Measurements from ENCODE around the gene PTPN14. TPM values are rescaled to one million over a fixed set of nuclear protein-coding genes. Genes with fewer than 3 reads are reported as not detected.

The PTPN14 gene
- polyA plus RNA-seq, 1 donor, result 12.8 TPM

GRCh38 chr1:214568328-214568727, 16.9 kb upstream of the PTPN14 start:
- no peak for DNase-seq

- DNase-seq, result no peak
These were observed 16.1 kb upstream of the PTPN14 start for GRCh38 chr1:214567481-214567980.

DNA sequence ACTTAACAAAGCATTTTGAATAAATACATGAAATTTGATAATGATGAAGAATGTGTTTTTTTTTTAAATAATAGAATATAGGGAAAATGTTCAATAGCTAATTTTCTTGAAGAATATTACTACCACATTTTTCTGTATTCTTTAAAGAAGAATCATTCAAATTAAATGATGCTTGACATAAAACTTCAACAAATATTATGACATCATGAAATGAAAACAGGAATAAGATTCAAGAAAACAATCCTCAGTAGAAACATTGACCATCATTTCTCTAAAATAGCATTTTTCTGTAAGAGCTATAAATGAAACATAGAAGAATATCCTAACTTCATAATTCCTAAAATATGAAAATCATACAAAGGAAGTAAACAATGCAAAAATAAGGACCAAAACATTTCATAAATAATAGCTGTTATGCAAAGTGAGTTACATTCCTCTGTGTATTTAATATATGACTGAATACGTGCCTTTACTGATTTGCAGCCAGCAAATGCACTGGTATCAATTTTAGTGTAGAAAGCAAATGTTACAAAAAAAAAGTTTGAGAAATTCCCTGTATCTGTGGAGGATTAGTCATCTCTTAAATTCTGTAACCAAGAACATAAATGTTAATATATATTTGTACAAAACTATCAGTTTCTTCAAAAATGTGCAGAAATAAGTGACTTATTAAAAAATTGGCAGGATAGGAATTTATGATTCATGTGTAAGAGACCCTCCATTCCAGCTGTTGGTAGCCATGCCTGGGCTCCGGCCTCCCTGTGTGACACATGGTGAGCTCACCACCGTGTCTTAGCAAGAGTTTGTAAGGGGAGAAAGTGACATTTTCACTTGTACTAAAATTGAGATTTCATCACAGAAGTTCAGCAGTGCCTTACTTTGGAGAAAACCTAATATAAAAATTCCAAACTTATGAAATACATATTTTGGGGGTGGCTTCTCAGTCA, 15.0 kb upstream of the PTPN14 start:
- no peak for DNase-seq

GRCh38 chr1:214565310-214565709, 13.9 kb upstream of the PTPN14 start:
- DNase-seq, result no peak

DNA sequence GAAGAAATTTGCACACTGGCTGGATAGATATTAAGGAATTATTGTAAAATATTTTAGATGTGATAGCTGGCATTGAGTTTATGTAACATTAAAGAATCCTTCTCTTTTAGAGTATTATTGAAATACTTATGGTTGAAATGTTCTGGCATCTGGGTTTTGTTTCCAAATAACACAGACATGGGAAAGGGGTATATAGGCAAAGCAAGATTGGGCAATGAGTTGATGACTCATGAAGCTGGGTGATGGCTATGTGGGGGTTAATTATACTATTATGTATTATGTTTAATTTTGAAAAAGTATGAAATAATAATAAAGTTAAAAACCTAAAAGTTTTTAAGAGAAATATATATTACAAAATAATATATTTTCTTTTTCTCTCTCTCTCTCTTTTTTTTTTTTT, 12.5 kb upstream of the PTPN14 start:
- no peak for DNase-seq

GRCh38 chr1:214557952-214558735, 6.7 kb upstream of the PTPN14 start:
- no peak for DNase-seq

DNA sequence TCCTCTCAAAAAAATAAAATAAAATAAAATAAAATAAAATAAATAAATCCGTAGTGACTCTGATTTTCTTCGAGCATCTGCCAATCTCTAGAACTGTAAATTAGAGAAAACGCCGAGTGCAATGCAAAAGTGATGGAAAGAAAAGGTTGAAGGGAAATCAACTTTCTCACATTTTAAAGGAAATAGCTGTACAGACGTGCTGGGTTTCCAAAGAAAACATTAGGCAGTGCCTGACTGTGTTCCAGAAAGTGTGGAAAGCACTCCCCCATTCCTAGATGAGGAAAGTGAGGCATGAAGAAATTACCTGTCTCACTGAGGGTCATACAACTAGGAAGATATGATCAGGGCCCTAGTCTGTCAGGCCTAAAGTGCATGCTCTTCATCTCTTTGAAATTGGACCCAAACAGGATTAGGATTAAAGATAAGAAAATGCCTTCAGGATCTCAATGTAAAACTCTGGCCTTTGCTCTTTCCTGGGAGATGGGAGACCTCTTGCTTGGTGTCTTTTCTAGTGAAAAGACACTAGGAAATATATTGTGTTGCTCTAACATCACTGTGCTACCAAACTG, 1.8 kb upstream of the PTPN14 start:
- DNase-seq, result no peak

GRCh38 chr1:214552174-214552608, 789 bp upstream of the PTPN14 start:
- peak; percentile 75 for DNase-seq

- DNase-seq, result peak; percentile 47
These were observed 456 bp downstream of the PTPN14 start for GRCh38 chr1:214550857-214551435.

DNA sequence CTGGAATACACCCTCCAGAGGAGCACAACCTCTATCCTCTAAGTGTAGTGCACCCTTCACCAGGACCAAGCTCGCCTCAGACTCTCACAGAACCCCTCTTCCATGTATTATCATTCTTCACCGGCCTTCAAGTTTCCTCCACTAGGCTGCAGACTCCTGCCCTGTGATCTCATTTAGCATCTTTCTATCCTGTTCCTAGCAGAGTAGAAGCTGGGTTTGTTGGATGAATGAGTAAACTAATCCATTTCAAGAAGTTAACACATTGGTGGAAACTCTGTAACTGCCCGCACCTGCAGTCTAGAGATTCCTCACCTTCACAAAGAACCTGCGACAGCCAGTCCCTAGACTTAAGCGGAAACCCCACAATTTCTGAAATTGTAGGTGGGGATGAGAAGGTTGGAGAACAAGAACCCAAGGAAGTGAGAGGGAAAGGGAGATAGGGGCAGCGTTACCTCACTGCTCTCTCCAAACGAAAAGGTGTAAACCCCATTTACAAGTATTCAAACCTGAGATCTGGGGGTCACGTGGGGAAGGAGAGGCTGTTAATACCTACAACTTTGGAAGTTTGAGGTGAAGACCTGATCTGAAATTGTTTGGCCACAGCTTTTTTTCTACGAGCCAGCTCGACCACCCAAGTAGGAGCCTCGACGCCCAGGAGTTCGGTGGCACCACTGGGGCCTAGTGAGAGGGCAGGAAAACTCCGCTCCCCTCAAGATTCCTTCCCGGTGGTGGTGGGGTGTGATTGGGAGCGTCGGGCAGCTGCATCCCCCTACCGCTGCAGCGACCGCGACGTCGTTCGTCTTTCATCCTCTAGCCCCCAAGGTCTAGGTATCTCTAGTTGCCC, 1.2 kb downstream of the PTPN14 start:
- DNase-seq, result peak; percentile 38

DNA sequence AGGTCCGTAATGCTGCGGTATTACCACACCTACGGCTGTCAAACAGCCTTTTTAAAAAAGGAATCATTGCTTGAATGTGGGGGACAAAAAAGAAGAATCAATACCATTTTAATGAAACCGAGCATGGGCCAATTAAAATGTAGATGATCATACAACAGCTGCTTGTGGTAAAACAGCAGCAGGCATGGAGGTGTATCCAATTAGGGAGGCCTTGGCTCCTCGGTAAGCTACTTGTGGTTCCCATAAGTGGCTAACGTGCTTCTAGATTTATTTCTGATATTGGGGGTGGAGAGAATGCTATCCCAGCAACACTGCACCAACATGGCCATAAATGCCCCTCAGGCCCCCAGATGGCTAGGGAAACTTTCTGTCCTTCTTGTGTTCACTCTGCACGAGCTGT, 1.8 kb downstream of the PTPN14 start:
- no peak for DNase-seq

- DNase-seq, result no peak
These were observed 2.4 kb downstream of the PTPN14 start for GRCh38 chr1:214548988-214549387.

DNA sequence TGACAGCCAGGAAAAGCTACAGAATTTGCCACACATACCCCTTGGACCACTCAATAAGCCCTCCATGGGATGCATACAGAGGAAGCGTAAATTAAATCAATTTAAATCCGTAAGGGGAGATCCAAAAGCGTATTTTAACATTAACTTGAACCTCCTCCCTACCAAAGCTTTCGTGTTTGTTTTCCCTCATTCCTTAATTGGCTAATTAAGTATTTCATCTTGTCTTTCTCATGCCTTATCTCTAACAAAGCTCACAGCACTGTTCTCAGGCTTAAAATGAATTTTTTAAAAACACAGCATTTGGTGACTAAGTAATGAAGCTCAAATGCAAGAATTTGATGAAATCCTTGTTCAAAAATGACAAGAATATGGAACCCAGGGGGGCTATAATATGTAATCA, 3.1 kb downstream of the PTPN14 start:
- DNase-seq, result no peak

- DNase-seq, result no peak
These were observed 3.7 kb downstream of the PTPN14 start for GRCh38 chr1:214547747-214548146.

DNA sequence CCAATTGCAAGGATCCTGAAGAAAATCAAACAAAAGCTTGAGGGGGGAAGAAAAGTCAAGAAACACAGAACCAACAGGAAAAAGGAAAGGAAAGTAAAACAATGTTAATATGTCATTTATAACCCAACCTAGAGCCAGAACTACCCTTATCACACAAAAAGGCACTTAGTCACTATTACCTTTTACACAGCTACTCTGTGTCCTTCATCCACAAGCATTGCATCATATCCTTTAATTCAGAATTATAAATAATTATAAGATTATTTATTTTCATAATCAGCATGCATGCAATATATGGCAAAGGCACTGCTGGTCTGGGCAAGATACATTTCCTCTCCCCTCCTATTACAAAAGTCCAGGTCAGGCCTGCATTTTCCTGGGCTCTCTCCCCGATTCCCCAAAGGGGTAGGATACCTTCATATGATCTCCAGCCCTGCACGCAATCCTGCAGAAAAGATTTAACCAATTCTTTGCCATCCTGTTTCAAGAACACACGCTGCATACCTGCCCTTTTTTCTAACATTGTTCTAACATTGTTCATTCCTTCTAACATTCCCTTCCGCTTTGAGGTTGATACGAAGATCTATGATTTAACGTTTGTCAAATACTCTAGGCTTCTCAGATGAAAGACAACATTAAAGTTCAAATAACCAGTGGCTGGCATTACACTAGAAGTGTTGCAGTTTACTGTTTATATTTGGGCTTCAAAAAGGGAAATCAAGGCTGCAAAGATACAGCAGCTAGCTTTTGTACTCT, 4.3 kb downstream of the PTPN14 start:
- no peak for DNase-seq

DNA sequence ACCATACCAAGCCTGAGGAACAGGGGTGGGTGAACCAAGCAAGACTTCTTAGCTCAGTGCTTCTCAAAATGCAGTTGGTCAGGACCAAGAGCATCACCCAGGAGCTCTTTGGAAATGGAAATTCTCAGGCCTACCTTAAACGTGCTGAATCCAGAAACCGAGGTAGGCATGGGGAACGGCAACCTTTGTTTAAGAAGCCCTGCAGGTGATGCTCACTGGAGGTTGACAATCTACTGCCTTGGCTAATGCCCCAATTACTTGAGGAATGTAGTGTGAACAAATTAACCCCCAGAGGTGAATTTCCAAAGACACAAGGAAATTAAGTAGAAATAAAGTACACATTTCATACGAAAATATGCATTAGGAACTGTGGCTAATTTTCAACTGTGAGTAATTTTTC, 5.3 kb downstream of the PTPN14 start:
- no peak for DNase-seq

DNA sequence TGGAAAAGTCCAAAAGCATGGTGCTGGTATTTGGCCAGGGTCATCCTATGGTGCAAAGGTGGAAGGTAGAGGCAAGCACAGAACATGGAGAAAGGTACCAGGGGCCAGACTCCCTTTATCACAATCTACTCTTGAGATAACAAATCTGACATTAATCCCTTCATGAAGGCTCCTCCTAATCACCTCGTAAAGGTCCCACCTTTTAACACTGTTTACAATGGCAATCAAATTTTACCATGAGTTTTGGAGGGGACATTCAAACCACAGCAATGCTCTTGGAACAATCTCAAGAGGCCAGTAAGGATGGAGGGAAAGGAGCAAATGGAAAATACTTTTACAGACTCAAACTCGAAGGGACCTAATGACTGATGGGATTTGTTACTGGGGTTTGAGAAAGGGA, 6.1 kb downstream of the PTPN14 start:
- DNase-seq, result no peak

- DNase-seq, result no peak
These were observed 6.6 kb downstream of the PTPN14 start for GRCh38 chr1:214544791-214545190.

DNA sequence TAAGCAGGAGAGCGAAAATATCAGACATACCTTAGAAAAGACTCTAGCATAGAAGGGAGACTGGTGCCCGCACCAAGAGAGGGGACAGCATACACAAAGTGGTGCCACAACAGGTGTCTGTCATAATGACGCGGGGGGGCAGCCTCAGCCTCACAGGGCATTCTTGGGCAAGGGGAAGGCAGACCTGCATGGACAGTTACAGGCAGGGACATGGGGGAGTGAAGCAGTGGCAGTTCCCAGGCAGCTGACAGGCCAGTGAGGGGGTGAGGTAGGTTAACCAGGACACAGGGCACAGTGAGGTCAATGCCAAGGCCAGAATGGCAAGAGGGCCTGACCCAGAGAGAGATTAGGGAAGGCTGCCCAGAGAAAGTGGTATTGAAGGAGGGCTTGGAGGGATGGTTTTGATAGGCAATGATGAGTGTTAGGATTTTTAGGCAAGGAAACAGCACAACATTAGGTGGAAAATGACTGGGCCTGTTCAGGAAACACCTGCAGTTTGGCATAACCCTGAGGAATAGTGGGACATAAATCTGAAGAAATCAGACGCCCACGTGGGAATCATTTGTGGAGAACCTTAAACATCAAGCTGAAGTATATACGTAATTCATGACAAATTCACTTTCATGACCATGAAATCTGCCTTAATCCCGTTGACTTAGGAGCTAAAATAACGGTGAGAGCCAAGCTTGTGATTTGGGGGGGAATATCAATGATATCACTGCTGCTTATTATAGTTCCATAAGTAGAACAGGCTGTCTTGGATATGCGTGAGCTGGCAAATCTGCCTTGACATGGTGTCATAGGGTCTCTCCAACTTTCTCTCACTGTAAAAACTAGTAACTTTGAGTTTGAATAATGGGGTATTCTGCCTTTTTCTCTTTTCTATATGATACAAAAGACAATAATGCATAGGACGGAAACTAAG, 8.9 kb downstream of the PTPN14 start:
- DNase-seq, result no peak

DNA sequence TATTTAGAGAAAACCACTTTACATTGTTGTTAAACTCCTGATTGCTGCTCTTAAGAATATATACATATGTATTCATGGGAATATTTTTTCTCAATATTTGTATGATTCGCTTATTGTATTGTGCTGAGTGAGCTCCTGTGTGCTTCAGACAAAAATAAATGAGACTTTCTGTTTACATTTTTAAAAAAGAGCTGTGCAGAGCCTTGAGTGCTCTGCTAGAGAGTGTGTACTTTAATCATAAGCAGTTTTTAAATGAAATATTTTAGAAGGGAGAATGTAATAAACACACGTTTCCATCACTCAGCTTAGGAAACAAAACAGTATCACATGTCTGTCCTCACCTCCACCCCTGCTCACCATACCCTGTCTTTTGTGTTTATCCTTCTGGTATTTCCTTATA, 9.7 kb downstream of the PTPN14 start:
- no peak for DNase-seq

All from hindlimb muscle (tissue), 1 donor.